Ovary (tissue), 3 donors: ENCODE data around the gene TCERG1L.

ENCODE experiments used
- EP300 ChIP-seq: sonication (generic); formaldehyde crosslinking; IDR thresholded peaks from one replicate; pipeline ENCODE4 v1.6.1; 2017; ENCODE audit warnings: antibody characterized with exemption
- TF ChIP-seq, protein P1 (sequence below), 3 donors: fragments of 450-650 bp in 2 of 3; fragments of 200-600 bp in 1 of 3; IDR thresholded peaks; one replicate each; pipeline versions ENCODE4 v1.5.1 to v1.8.0; 2016 to 2022; ENCODE audit warnings: antibody characterized with exemption in 3 of 3, mild to moderate bottlenecking in 1 of 3
- donor health status: DM: no; HTN: no; CAD: no.

DNA sequence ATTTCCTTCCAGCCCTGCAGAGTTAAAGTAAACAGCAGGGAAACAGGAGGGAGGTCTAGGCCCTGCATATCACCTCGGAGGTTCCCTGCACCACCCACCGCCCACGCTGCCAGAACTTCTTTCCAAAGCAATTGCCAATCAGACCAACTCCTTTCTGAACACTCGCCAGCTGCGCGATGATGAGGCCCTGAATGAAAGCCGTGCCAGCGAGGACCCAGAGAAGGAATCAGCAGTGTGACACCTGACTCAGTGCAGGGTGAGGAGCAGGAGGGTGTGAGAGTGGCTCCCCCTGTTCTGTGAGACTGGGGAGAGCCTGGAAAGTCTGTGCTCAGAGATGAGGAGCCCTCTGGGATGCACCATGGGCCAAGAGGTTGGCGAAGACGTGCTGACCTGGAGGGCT is 3.3 kb upstream of the TCERG1L start:
- TF ChIP-seq, protein P1, sequence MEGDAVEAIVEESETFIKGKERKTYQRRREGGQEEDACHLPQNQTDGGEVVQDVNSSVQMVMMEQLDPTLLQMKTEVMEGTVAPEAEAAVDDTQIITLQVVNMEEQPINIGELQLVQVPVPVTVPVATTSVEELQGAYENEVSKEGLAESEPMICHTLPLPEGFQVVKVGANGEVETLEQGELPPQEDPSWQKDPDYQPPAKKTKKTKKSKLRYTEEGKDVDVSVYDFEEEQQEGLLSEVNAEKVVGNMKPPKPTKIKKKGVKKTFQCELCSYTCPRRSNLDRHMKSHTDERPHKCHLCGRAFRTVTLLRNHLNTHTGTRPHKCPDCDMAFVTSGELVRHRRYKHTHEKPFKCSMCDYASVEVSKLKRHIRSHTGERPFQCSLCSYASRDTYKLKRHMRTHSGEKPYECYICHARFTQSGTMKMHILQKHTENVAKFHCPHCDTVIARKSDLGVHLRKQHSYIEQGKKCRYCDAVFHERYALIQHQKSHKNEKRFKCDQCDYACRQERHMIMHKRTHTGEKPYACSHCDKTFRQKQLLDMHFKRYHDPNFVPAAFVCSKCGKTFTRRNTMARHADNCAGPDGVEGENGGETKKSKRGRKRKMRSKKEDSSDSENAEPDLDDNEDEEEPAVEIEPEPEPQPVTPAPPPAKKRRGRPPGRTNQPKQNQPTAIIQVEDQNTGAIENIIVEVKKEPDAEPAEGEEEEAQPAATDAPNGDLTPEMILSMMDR (IDR thresholded peaks at IDR 0.05) = no peak
- no peak for TF ChIP-seq EP300
